Mesothelial cell of epicardium (in vitro differentiated cells): Measurements from ENCODE around the gene CST3. TPM values are rescaled to one million over a fixed set of nuclear protein-coding genes. Genes with fewer than 3 reads are reported as not detected.

Source experiments
- DNase-seq, 2 experiments: peaks; one replicate each; pipeline ENCODE4 v3.0.0; 2021; ENCODE audit warnings: low spot score in 2 of 2; ENCODE audit not compliant: unreplicated experiment in 2 of 2
- H3K27ac Mint-ChIP-seq: 2 replicates; pipeline ENCODE4 v1.8.0; 2021; ENCODE audit warnings: mixed read lengths
- H3K27me3 Mint-ChIP-seq: 2 replicates; pipeline ENCODE4 v1.8.0; 2021; ENCODE audit warnings: low read depth, mixed read lengths
- H3K36me3 Mint-ChIP-seq: 2 replicates; pipeline ENCODE4 v1.8.0; 2021; ENCODE audit warnings: mixed read lengths
- H3K4me1 Mint-ChIP-seq: 2 replicates; pipeline ENCODE4 v1.8.0; 2021; ENCODE audit warnings: mixed read lengths
- H3K4me3 Mint-ChIP-seq: 2 replicates; pipeline ENCODE4 v1.8.0; 2021; ENCODE audit warnings: mild to moderate bottlenecking, moderate library complexity, mixed read lengths
- H3K9me3 Mint-ChIP-seq: 2 replicates; pipeline ENCODE4 v1.8.0; 2021; ENCODE audit warnings: mixed read lengths
- total RNA-seq: library from RNA; stranded (reverse); gene quantifications from 3 replicates; pipeline ENCODE4 v1.2.1, GENCODE V29; 2021
- TF ChIP-seq, protein P1 (sequence below): fragments of 200-600 bp; sonication (generic); IDR thresholded peaks from one replicate; pipeline ENCODE4 v1.5.0; 2021; ENCODE audit warnings: antibody characterized with exemption; ENCODE audit not compliant: unreplicated experiment

Gene CST3
- total RNA-seq, 1 donor from 2014 or later, result 138 TPM

DNA sequence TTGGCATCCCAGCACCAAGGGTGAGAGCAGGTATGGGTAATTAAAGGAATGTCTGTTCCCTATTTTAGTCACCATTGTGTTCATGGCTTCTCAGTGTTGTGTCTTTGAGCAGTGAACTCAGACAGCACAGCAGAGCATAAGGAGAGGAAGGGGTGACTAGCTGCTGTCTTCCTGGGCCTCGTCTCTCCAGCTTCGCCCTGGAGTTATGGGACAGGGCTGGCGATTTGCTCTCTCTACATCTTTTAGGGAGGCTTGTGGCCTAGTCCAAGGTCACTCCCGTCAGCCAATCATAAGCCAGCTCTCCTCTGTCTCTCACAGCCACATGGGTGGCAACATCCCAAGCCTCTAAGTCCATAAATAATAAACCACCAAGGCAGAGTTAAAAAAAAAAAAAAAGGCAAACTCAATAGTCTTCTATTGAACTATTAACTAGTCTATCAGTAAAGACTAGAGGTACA, 7.3 kb downstream of the CST3 start:
- Mint-ChIP-seq H3K9me3 (peaks cover 9% of the 10 kb centered on the region), H3K4me3 (no peak overlapping the region), H3K4me1 (no peaks in the 10 kb centered on the region), H3K27ac (no peak overlapping the region), H3K36me3 (peaks cover 6% of the 10 kb centered on the region), H3K27me3 (no peaks in the 10 kb centered on the region)
- DNase-seq, result no peak
- TF ChIP-seq, protein P1, sequence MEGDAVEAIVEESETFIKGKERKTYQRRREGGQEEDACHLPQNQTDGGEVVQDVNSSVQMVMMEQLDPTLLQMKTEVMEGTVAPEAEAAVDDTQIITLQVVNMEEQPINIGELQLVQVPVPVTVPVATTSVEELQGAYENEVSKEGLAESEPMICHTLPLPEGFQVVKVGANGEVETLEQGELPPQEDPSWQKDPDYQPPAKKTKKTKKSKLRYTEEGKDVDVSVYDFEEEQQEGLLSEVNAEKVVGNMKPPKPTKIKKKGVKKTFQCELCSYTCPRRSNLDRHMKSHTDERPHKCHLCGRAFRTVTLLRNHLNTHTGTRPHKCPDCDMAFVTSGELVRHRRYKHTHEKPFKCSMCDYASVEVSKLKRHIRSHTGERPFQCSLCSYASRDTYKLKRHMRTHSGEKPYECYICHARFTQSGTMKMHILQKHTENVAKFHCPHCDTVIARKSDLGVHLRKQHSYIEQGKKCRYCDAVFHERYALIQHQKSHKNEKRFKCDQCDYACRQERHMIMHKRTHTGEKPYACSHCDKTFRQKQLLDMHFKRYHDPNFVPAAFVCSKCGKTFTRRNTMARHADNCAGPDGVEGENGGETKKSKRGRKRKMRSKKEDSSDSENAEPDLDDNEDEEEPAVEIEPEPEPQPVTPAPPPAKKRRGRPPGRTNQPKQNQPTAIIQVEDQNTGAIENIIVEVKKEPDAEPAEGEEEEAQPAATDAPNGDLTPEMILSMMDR, result no peak

- peaks cover 4% of the 10 kb centered on the region for H3K27me3 Mint-ChIP-seq
- H3K4me3 Mint-ChIP-seq, result no peak overlapping the region
- peaks cover 9% of the 10 kb centered on the region for H3K9me3 Mint-ChIP-seq
- no peak for DNase-seq
- H3K27ac Mint-ChIP-seq, result no peak overlapping the region
- H3K4me1 Mint-ChIP-seq, result no peaks in the 10 kb centered on the region
- TF ChIP-seq, protein P1, result no peak
- peaks cover 6% of the 10 kb centered on the region for H3K36me3 Mint-ChIP-seq
These were observed 8.0 kb downstream of the CST3 start for GRCh38 chr20:23629542-23630391.

- H3K4me3 Mint-ChIP-seq, result no peak overlapping the region
- no peak for DNase-seq
- TF ChIP-seq, protein P1, result no peak
- H3K4me1 Mint-ChIP-seq, result no peaks in the 10 kb centered on the region
- no peak overlapping the region for H3K27ac Mint-ChIP-seq
- H3K36me3 Mint-ChIP-seq, result peaks cover 6% of the 10 kb centered on the region
- H3K27me3 Mint-ChIP-seq, result peaks cover 6% of the 10 kb centered on the region
- H3K9me3 Mint-ChIP-seq, result peaks cover 9% of the 10 kb centered on the region
These were observed 8.7 kb downstream of the CST3 start for GRCh38 chr20:23629017-23629541.

DNA sequence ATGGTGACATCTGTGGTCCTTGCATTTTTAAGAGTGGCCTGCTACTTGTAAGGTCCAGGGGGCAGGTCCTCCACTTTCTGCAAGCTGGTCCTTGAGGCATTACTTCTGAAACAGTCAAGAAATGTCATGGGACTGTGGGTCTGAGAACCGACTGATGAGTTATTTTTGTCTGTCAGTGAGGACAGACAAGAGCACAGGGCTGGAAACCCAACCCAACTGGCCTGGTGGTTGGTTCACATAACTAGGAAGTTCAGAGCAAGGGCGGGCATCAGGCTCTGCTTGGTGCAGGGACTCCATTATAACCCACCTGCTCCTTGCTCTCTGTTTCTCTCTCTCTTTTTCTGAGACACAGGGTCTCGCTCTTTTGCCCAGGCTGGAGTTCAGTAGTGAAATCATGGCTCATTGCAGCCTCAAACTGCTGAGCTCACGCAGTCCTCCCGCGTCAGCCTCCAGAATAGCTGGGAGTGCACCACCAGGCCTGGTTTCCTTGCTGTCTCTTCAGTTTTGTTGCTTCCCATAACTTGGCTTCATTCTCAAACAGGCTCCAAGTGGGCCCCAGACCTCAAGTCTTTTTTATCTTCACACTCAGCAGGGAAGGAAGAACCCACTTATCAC, 9.2 kb downstream of the CST3 start:
- Mint-ChIP-seq H3K27me3 (peaks cover 6% of the 10 kb centered on the region), H3K27ac (no peak overlapping the region), H3K36me3 (peaks cover 6% of the 10 kb centered on the region), H3K9me3 (peaks cover 9% of the 10 kb centered on the region), H3K4me3 (no peak overlapping the region), H3K4me1 (no peaks in the 10 kb centered on the region)
- DNase-seq, result no peak
- TF ChIP-seq, protein P1, result no peak

GRCh38 chr20:23627501-23627900, 10.3 kb downstream of the CST3 start:
- Mint-ChIP-seq H3K27ac (no peak overlapping the region), H3K9me3 (peaks cover 9% of the 10 kb centered on the region), H3K27me3 (peaks cover 6% of the 10 kb centered on the region), H3K4me1 (no peaks in the 10 kb centered on the region), H3K36me3 (peaks cover 6% of the 10 kb centered on the region), H3K4me3 (no peak overlapping the region)
- TF ChIP-seq, protein P1, result no peak
- no peak for DNase-seq
